PC-9 (cell line): Measurements from ENCODE around the gene EPHB1. TPM values are rescaled to one million over a fixed set of nuclear protein-coding genes. Genes with fewer than 3 reads are reported as not detected.

Source experiments
- BruUV-seq: library from RNA; stranded (reverse); fragments of 400-500 nt; replicated peaks from 2 replicates; lab custom pipeline; 2021; lab: Mats Ljungman, UMichigan
- CTCF ChIA-PET: fragments of 300-600 bp; sonication (Branson Sonifier 250); formaldehyde crosslinking; loops from one replicate; lab custom pipeline; 2022; ENCODE audit warnings: antibody characterized with exemption; lab: Charles Lee
- POLR2A ChIA-PET: fragments of 300-600 bp; sonication (Branson Sonifier 250); formaldehyde crosslinking; loops from one replicate; lab custom pipeline; 2022; ENCODE audit warnings: antibody characterized with exemption; ENCODE audit not compliant: unreplicated experiment; lab: Charles Lee
- DNase-seq, 2 experiments: peaks; one replicate each; pipeline versions ENCODE4 v3.0.0 to v3.0.0-alpha.2; 2015 to 2022; ENCODE audit warnings: mixed read lengths in 1 of 2
- H2AFZ ChIP-seq: fragments of 200-600 bp; sonication (generic); 2 replicates; pipeline ENCODE4 v1.8.1; 2017; ENCODE audit warnings: antibody characterized with exemption
- H3F3A ChIP-seq: fragments of 200-600 bp; sonication (generic); 2 replicates; pipeline ENCODE4 v1.8.1; 2017; ENCODE audit warnings: antibody characterized with exemption, mild to moderate bottlenecking, low read depth; ENCODE audit not compliant: insufficient read depth
- H3K27ac ChIP-seq: fragments of 200-600 bp; sonication (generic); 2 replicates; pipeline ENCODE4 v1.6.1; 2016; ENCODE audit warnings: mixed run types
- H3K27me3 ChIP-seq: fragments of 200-600 bp; sonication (generic); 2 replicates; pipeline ENCODE4 v1.6.1; 2016; ENCODE audit warnings: low read depth, mixed run types; ENCODE audit not compliant: insufficient read depth
- H3K36me3 ChIP-seq: fragments of 200-600 bp; sonication (generic); 2 replicates; pipeline ENCODE4 v1.6.1; 2016; ENCODE audit warnings: low read depth, mixed run types
- H3K4me1 ChIP-seq: fragments of 200-600 bp; sonication (generic); replicated peaks from 2 replicates; pipeline ENCODE4 v1.6.1; 2016; ENCODE audit warnings: mixed run types; ENCODE audit not compliant: insufficient read depth
- H3K4me2 ChIP-seq: fragments of 200-600 bp; sonication (generic); 2 replicates; pipeline ENCODE4 v1.6.1; 2017; ENCODE audit warnings: mixed run types
- H3K4me3 ChIP-seq: fragments of 200-600 bp; sonication (generic); 2 replicates; pipeline ENCODE4 v1.6.1; 2016; ENCODE audit warnings: mixed run types
- H3K79me2 ChIP-seq: fragments of 200-600 bp; sonication (generic); 2 replicates; pipeline ENCODE4 v1.6.1; 2017; ENCODE audit warnings: low read depth, mixed run types
- H3K9me2 ChIP-seq: fragments of 200-600 bp; sonication (generic); 2 replicates; pipeline ENCODE4 v1.8.1; 2017; ENCODE audit warnings: mild to moderate bottlenecking; ENCODE audit not compliant: insufficient read depth
- H3K9me3 ChIP-seq: fragments of 200-600 bp; sonication (generic); 2 replicates; pipeline ENCODE4 v1.8.1; 2016; ENCODE audit warnings: low read depth; ENCODE audit not compliant: insufficient read depth
- H4K20me1 ChIP-seq: fragments of 200-600 bp; sonication (generic); 2 replicates; pipeline ENCODE4 v1.8.1; 2017; ENCODE audit not compliant: insufficient read depth
- CTCF ChIP-seq: fragments of 200-600 bp; sonication (generic); conservative IDR thresholded peaks from 2 replicates; pipeline ENCODE4 v1.6.1; 2017; ENCODE audit warnings: mixed run types, antibody characterized with exemption, mild to moderate bottlenecking, moderate library complexity
- EZH2 ChIP-seq: fragments of 200-600 bp; sonication (generic); IDR thresholded peaks from 2 replicates; pipeline ENCODE4 v1.8.0; 2017; ENCODE audit warnings: antibody characterized with exemption, low read depth
- intact Hi-C: fragments of 100-400 bp; cut with micrococcal nuclease; formaldehyde crosslinking; loops from one replicate; pipeline ENCODE4 v1.10.0; 2022; ENCODE audit not compliant: unreplicated experiment
- total RNA-seq: library from RNA; stranded (reverse); gene quantifications from 2 replicates; pipeline ENCODE4 v1.2.3, GENCODE V29; 2021

The EPHB1 gene
- total RNA-seq, 1 experiment from 2014 or later, result 0.15 TPM

- Histone ChIP-seq H3K9me2 (no peaks in the 10 kb centered on the region), H3K4me3 (no peak overlapping the region), H3K27me3 (peaks cover 47% of the 10 kb centered on the region), H3K36me3 (no peaks in the 10 kb centered on the region), H3K4me2 (no peak overlapping the region), H2AFZ (no peak overlapping the region), H3K9me3 (no peaks in the 10 kb centered on the region), H4K20me1 (no peaks in the 10 kb centered on the region), H3F3A (no peaks in the 10 kb centered on the region), H3K4me1 (no peaks in the 10 kb centered on the region), H3K27ac (no peak overlapping the region), H3K79me2 (no peaks in the 10 kb centered on the region)
- TF ChIP-seq EZH2 (no peak), CTCF (no peak)
- no TSS peak for BruUV-seq
- intact Hi-C loops, result loop anchor here (10.0 kb wide), 1 partner anchor 149 kb away; no protein-coding TSS in a partner anchor
- POLR2A ChIA-PET, result no interaction called here
- DNase-seq, result no peak
- CTCF ChIA-PET, result no interaction called here
Measured at GRCh38 chr3:134753999-134754742, 40.9 kb upstream of the EPHB1 start.

DNA sequence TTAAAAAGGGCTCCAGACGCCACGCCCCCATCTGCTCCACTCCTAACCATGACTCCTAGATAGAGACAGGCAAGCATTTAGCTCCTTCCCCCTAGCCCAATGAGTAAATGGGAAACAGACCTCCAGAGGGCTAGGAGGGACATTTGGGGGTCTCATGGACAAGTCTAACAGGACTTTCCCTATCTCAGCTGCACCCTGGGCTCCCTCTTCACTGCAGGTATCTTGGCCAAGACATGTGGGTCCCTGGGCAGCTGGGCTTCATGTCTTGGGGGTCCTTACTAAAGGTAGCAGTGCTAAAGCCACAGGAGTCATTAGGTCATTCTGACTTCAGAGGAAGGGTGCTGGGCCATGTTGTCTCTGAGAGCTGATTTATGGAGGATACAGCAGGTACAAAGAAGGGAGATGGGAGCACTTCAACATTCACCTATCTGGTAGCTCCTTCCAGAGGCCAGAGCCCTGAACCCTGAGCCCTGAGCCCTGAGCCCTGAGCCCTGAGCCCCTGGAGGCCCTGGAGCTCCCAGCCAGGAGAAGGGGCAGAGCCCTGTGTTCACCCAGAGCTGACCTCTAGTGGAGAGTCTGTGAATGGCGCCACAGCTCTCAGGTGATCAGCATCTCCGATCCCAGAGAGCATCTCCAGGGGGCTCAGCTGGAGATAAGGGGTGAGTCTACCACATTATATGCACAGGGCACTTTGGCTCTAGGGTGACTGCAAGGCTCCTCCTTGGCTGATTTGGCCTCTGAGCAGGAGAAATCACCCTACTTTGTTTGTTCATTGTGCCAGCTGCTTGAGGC is 40.1 kb upstream of the EPHB1 start:
- Histone ChIP-seq H3K4me3 (no peak overlapping the region), H3K79me2 (no peaks in the 10 kb centered on the region), H3K4me1 (no peaks in the 10 kb centered on the region), H3K9me2 (no peaks in the 10 kb centered on the region), H3F3A (no peaks in the 10 kb centered on the region), H3K27ac (no peak overlapping the region), H3K36me3 (no peaks in the 10 kb centered on the region), H2AFZ (no peak overlapping the region), H3K9me3 (no peaks in the 10 kb centered on the region), H3K4me2 (no peak overlapping the region), H3K27me3 (peaks cover 53% of the 10 kb centered on the region), H4K20me1 (no peaks in the 10 kb centered on the region)
- CTCF ChIA-PET, result no interaction called here
- peak in 1 of 2 experiments; percentile 14 for DNase-seq
- intact Hi-C loops, result loop anchor here (10.0 kb wide), 1 partner anchor 150 kb away; no protein-coding TSS in a partner anchor
- TF ChIP-seq EZH2 (no peak), CTCF (peak; percentile 68; the same call in 1 of the 2 replicates)
- POLR2A ChIA-PET, result no interaction called here
- no TSS peak for BruUV-seq

DNA sequence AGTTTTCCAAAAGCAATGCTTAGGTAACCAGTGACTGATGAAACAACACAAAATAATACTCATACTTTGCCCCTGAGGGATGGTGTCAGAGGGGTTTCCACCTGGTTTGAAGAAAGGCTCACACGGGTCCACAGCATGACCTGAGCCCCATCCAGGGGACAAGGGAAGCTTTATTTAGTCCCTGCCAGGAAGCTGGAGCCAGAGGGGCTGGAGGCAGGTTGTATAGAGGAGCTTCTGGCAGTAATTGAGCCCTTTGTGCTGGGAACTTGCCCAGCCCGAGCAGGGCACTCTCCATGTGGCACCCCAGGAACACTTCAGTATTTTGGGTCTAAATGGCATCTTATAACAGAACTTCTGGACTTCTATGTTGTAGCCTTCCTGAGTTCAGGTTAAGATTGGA is 39.2 kb upstream of the EPHB1 start:
- intact Hi-C loops, result loop anchor here (10.0 kb wide), 1 partner anchor 151 kb away; no protein-coding TSS in a partner anchor
- no peaks in the 10 kb centered on the region for H3K79me2 ChIP-seq
- no peak overlapping the region for H3K27ac ChIP-seq
- ChIA-PET POLR2A (interaction anchor here (0.7 kb wide), 1 partner anchor 1287 kb away, joined by 3 read pairs; no protein-coding TSS in a partner anchor), CTCF (no interaction called here)
- no peak overlapping the region for H3K4me2 ChIP-seq
- H4K20me1 ChIP-seq, result no peaks in the 10 kb centered on the region
- BruUV-seq, result no TSS peak
- no peaks in the 10 kb centered on the region for H3K9me2 ChIP-seq
- H3K4me1 ChIP-seq, result no peaks in the 10 kb centered on the region
- no peaks in the 10 kb centered on the region for H3K36me3 ChIP-seq
- no peak for DNase-seq
- H3K4me3 ChIP-seq, result no peak overlapping the region
- no peak for TF ChIP-seq EZH2
- TF ChIP-seq CTCF, result no peak
- peaks cover 57% of the 10 kb centered on the region for H3K27me3 ChIP-seq
- H2AFZ ChIP-seq, result no peak overlapping the region
- H3K9me3 ChIP-seq, result no peaks in the 10 kb centered on the region
- H3F3A ChIP-seq, result no peaks in the 10 kb centered on the region
